ENCODE data around the gene NDUFS8.

DNA sequence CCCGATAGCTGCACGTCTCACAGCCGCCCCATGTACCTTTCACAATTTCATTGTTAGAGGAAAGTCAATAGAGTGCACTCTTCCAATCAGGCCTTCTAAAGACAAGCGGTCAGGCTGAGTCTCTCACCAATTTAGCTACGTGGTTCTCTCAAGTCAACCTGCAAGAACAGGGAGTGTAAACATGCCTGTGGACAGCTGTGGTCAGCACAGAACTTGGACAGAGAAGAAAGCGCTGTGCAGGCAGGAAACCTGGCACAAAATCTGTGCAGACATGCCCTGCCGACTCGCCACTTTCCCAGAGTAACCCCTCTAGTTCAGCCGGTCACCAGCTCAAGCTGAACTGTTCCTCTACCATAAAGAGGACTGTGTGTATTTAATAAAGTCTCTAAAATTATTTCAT is 51.2 kb downstream of the NDUFS8 start:
- TF ChIP-seq POLR2A (IDR thresholded peaks at IDR 0.05), result no peak
- TF ChIP-seq, protein P1, sequence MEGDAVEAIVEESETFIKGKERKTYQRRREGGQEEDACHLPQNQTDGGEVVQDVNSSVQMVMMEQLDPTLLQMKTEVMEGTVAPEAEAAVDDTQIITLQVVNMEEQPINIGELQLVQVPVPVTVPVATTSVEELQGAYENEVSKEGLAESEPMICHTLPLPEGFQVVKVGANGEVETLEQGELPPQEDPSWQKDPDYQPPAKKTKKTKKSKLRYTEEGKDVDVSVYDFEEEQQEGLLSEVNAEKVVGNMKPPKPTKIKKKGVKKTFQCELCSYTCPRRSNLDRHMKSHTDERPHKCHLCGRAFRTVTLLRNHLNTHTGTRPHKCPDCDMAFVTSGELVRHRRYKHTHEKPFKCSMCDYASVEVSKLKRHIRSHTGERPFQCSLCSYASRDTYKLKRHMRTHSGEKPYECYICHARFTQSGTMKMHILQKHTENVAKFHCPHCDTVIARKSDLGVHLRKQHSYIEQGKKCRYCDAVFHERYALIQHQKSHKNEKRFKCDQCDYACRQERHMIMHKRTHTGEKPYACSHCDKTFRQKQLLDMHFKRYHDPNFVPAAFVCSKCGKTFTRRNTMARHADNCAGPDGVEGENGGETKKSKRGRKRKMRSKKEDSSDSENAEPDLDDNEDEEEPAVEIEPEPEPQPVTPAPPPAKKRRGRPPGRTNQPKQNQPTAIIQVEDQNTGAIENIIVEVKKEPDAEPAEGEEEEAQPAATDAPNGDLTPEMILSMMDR (IDR thresholded peaks at IDR 0.05), result no peak

Data from uterus (tissue), 2 donors.